ENCODE measurements around the gene MAVS.
"Not testable (repeated sequence)": the region's sequence is repeated elsewhere in the genome, so short reads cannot be mapped to it uniquely, and the experiment has no call there.

Gene MAVS

DNA sequence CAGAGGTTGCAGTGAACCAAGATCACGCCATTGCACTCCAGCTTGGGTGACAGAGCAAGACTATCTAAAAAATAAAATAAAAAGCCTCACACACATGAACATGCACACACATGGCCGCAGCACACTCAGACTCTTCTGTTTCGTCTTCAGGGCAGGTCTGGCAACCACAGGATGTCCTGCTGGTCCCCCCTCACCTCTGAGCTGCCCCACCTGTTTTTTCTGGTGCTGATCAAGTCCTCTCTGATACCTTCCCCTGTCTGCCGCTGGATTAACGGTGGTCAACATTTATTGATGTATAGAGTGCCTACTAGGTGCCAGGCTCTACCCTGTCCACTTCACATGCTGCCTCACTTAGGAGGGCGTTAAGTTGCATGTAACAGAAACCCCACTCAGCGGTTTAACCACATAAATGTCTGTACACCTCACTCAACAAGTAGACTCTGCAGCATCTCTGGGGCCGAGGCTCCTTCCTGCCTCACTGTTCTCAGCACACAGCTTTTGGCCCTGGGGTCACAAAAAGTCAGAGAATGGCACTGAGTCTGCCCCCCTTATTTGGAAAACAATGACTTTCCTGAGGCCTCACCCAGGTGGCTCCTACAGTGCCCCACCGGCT is 30.8 kb upstream of the MAVS start:
- DNase-seq (ENCODE audit: low read depth in 2 of 2): no peak

DNA sequence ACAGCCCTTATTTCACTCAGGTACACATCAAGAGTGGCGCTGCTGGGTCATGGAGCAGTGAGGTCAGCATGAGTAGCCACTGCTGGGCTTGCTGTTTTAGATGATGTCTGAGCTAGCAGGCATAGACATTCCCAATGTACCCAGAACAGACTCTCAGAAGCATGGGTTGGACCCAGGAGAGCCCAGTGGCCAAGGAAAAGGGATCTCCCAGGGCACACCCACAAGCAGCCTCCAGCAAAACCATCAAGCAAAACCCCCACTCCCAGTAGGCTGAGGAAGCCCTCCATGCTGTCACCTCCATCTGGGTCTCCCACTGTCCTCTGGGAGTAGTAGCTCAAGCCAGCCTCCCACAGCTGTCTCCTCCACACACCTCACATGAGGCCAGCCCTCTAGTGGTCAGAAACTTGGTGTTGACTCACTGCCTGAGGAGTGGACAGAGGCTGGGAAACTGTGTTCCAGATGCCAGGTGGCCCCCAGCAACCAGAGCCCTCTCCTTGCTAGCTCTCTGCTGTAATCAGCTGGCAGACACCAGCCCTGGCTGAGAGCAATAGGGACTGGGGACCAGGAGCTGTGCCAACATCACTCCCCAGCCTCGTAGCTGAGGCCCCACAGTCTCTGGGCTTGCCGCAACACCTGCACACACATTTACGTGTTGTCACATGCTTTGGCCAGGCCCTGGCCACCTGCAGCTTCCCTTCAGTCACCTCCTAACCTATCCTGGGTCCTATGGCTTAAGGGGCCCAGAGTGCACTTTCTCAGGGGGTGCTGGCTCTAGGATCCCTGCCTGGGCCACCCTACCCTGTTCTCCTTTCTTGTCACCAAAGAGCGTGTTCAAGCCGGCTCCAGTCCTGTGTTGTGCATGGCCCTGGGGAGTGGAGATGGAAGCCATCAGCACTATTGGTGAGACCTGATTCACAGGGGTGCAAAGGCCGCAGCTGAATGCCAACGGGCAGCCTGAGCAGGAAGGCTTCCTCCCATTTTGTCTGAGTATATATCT is 28.2 kb upstream of the MAVS start:
- DNase-seq (ENCODE audit: low read depth in 2 of 2): no peak

DNA sequence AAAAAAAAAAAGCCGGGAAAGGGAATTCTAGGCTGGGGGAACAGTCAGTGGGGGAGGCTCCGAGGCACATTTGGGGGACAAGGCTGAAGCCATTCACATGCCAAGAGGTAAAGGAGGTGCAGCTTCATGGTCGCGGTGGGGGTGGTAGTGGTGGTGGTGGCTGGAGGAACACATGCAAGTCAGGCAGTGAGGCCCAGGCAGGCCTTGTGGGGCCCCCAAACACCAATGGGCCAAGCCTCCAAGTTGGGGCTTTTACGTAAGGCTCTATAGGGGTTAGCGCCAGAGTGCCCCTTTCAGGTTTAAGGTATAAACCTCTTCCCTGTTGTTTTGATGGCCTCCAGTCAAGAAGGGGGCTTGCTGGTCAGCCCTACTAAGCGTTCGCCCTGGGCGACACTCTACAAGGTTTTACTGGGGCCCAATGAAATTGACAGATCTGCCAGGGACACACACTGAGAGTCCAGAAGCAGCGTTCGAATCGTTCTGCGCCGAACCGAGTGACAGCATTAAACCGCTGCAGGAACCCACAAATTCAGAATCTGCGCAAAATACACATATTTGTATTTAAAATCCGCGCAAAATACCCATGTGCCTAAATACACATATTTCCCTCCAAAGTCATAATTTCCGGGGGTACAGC is 27.1 kb upstream of the MAVS start:
- no peak for DNase-seq (ENCODE audit: low read depth in 2 of 2)

DNA sequence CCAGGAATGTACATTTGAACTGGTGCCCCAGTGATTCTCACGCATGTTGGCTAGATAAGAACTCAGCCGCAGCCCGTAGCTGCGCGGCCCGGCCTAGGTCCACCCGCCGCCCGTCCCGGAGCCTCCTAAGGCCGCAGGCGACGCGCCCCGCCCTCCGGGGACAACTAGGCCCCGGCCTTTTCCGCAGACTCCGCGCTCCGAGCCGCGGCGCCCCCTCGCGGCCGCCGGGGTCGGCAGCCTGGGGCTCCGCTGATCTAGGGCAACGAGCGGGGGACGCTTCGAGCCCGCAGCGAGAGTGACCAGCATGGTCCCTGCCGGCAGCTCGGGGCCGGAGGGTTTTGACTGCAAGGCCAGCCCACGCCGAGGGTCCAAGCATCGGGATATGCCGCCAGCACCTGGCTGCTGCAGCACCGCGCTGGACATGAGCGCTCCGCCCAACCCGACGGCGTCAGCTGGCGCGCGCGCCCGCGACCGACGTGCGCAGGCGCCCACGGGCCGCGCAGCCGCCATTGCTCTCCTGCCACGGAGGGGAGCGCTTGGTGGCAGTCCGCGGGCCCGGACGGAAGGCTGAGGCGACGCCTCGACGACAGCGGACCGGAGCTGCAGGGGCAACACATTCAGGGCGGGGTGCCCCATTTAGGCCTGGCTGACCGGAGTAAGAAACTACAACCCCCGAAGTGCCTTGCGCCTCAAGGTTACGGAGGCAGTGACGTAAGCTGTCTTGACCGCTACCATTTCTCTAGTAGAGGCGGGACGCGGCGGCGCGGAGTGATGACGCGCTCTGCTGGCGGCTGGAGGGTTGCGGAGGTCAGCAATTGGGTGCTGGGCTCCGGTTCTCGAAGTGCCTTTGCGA is 26.4 kb upstream of the MAVS start, which contains the start of gene AP5S1:
TSS of gene AP5S1 (plus strand) at position 500 of the 853 bp plus-strand sequence. CDS start 1,571 bp downstream, outside the sequence.
- peak; percentile 83 to 88 for DNase-seq (ENCODE audit: low read depth in 2 of 2)

DNA sequence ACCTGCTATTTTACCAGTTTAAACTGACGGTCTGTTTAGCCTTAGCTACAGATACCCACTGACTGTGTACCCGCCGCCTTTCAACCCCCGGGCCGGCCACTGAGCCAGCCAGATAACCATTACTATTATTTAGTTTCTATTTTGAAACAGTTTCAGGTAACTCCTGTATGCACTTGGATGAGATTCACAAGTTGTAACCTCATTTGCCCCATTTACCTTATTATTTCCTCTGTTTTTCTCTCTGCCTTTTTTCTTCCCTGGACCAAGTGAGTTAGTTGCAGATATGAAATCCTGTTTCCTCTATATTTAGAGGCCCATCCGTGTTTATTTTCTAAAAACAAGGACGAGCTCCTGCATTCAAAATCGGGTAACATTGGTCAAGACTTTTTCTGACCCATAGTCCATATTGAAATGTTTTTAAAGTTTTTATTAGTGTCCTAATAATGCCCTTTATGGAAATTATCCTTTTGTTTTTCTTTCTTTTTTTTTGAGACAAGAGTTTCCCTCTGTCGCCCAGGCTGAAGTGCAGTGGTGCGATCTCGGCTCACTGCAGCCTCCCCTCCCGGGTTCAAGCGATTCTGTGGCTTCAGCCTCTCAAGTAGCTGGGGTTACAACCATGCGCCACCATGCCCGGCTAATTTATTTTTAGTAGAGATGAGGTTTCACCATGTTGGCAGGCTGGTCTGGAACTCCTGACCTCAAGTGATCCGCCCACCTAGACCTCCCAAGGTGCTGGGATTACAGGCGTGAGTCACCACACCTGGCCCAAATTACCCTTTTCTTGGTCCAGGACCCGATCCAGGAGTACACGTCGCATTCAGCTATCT is 25.5 kb upstream of the MAVS start:
- no peak for DNase-seq (ENCODE audit: low read depth in 2 of 2)

DNA sequence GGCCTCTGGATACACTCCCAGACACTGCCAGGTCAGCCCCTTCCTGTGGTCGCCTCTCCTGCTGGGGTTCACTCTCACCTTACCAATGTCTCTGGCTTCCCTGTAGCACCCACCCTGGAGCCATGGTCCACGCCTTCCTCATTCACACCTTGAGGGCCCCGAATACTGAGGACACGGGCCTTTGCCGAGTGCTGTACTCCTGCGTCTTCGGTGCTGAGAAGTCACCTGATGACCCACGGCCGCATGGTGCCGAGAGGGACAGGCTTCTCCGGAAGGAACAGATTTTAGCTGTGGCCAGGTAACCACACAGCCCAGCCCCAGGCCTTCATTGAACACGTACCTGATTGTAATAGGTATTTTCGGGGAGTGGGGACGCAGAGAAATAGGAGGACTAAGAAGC is 24.6 kb upstream of the MAVS start:
- no peak for DNase-seq (ENCODE audit: low read depth in 2 of 2)

DNA sequence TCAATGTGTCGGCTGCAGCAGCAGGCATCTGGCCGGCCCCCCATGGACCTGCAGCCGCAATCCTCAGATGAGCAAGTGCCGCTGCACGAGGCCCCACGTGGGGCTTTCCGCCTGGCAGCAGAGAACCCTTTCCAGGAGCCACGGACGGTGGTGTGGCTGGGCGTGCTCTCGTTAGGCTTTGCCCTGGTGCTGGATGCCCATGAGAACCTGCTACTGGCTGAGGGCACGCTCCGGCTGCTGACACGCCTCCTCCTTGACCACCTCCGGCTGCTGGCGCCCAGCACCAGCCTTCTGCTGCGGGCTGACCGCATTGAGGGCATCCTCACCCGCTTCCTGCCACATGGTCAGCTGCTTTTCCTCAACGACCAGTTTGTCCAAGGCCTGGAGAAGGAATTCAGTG is 22.8 kb upstream of the MAVS start:
- DNase-seq (ENCODE audit: low read depth in 2 of 2): no peak

DNA sequence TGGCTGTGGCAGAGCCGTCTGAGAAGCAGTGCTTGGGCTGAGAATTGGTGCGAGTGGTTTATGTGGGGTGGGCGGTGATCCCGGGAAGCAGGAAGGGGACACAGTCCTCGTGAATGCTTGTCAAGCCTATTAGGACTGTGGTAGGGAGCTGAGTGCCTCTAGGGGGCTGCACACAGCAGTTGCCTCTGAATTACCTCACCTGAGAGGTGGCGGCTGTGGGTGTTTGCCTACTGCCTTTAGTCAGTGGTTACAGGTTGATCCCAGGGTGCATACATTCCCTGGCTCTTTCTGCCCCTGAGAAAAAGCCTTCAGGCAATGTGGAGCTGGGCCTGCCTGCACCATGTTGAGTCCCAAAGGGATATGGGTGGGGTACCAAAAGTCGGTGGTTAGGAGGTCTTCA is 21.1 kb upstream of the MAVS start:
- no peak for DNase-seq (ENCODE audit: low read depth in 2 of 2)

DNA sequence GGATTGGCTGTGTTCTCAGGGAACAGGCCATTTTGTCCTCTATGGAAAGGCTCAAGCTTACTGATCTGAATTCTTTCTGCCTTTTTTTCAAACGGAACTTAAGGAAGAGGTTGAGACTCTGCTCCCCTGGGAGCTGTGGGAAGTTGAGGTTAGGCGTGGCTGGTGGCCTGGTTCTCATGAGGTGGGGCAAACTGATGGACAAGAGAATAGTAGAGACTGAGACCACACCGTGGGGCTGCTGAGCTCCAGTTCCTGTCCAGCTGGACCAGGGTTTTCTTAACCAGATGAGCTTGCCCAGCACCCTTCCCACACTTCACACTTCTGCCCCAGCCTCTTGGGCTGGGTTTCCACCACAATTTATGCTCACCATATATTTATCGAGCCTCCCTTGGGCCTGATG is 20.2 kb upstream of the MAVS start:
- no peak for DNase-seq (ENCODE audit: low read depth in 2 of 2)

DNA sequence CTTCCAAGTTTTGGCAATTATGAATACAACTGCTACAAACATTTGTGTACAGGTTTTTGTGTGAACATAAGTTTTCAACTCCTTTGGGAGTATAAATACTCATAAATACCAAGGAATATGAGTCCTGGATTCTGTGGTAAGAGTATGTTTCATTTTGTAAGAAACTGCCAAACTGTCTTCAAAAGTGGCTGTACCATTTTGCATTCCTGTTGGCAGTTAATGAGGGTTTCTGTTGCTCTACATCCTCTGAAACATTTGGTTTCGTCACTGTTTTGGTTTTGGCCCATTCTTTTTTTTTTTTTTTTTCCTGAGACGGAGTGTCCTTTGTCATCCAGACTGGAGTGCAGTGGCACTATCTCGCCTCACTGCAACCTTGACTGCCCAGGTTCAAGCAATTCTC is 17.8 kb upstream of the MAVS start:
- DNase-seq (ENCODE audit: low read depth in 2 of 2): no peak

DNA sequence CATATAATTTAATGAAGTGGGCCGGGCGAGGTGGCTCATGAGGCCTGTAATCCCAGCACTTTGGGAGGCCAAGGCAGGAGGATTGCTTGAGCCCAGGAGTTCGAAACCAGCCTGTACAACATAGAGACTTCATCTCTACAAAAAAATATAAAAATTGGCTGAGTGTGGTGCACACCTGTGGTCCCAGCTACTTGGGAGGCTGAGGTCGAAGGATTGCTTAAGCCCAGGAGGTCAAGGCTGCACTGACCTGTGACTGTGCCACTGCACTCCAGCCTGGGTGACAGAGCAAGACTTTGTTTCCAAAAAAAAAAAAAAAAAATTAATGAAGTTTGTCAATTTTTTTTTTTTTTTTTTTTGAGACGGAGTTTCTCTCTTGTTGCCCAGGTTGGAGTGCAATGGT is 16.7 kb upstream of the MAVS start:
- DNase-seq (ENCODE audit: low read depth in 2 of 2): not testable (repeated sequence)

DNA sequence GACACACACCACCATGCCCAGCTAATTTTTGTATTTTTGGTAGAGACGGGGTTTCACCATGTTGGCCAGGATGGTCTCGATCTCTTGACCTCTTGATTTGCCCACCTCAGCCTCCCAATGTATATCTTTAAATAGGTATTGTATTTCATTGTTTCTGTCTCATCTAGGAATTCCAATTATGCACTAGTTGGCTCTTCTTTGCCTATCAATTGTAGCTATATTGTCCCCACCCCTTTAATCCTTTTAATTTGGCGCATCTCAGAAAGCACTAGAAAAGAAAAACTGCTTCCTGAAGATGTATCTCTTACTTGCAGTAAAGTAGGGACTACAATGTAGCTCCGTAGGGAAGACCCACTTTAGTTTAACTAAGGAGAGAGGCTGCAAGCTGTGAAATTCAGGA is 10.5 kb upstream of the MAVS start:
- no peak for DNase-seq (ENCODE audit: low read depth in 2 of 2)

DNA sequence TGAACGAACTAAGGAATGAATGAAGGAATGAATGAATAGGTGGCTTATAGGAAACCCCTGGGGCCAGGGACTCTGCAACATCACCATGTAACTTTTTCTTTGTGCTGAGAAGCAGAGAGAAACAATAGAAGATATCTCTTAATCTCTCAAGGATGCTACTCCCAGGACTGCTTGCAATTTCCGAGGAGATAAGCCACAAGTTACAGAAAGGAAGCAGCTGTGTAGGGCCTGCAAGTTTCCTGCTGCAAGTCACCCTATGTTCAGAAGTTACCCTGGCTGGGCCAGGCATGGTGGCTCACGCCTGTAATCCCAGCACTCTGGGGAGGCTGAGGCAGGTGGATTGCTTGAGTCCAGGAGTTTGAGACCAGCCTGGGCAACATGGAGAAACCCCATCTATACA is 7.3 kb upstream of the MAVS start:
- no peak for DNase-seq (ENCODE audit: low read depth in 2 of 2)

DNA sequence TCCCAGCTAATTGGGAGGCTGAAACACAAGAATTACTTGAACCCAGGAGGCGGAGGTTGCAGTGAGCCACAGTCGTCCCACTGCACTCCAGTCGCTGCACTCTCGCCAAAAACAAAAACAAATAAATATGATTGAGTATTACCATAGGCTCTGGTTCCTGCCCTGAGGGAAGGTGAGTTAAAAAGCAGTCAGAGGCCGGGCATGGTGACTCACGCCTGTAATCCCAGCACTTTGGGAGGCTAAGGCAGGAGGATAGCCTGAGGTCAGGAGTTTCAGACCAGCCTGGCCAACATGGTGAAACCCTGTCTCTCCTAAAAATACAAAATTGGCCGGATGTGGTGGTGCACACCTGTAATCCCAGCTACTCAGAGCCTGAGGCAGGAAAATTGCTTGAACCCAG is 6.4 kb upstream of the MAVS start:
- not testable (repeated sequence) for DNase-seq (ENCODE audit: low read depth in 2 of 2)

DNA sequence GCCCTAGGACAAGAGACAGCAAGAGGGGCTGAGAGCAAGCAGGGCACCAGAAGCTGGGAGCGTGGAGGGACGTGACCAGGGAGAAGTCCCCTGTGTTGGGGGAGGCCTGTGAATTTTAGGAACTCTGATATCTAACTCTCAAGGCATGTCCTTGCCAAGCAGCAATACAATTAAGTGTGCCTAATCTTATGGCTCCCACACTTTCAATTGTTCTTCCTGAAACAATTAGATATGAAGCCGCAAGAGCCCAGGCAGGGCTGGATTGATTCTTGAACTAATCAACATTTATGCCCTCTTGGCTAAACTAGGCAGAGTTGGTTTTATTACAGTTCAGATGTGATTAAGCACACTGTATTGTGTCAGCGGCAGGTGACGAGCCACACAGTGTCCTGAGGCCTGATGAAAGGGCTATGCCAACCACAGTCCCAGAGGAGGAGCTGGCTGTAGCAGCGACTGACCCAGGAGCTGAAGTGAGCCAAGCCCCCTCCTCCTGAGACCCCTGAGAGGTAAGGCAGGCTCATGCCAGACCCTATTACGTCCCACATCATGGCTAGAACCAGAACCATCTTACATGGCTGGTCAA is 4.2 kb upstream of the MAVS start:
- DNase-seq (ENCODE audit: low read depth in 2 of 2): no peak

DNA sequence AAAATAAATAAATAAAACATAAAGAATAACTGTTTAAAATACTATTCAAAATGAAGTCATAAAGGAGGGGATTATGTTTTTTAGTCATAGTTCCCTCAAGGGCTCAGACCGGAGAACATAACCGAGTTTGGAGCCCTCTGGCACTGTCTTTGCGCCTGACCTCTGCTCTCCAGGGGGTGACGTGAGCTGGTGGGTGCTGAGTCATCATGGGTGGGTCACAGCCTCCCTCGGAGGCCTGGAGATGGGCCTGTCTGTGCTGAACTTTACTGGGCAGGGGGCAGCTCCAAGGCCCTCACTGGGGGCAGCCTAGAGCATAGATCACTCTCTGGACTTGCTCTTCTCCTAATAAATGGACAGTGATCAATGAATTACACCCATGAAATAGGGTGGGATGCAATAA is 3.1 kb upstream of the MAVS start:
- DNase-seq (ENCODE audit: low read depth in 2 of 2): no peak

DNA sequence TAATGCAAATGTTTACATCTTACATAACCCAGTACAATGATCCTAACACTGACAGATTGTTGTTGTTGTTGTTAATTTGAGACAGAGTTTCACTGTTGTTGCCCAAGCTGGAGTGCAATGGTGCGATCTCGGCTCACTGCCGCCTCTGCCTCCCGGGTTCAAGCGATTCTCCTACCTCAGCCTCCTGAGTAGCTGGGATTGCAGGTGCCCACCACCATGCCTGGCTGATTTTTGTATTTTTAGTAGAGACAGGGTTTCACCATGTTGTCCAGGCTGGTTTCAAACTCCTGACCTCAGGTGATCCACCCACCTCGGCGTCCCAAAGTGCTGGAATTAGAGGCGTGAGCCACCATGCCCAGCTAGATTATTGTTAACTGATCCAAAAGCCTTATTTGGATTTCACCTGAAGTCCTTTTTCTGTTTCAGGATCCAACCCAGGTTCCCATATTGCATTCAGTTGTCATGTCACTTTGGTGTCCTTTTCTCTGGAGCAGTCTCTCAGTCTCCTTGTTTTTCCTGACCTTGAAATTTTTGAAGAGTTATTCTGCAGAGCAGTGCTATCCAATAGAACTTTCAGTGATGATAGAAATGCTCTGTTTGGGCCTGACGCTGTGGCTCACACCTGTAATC is 2.5 kb upstream of the MAVS start:
- not testable (repeated sequence) for DNase-seq (ENCODE audit: low read depth in 2 of 2)

DNA sequence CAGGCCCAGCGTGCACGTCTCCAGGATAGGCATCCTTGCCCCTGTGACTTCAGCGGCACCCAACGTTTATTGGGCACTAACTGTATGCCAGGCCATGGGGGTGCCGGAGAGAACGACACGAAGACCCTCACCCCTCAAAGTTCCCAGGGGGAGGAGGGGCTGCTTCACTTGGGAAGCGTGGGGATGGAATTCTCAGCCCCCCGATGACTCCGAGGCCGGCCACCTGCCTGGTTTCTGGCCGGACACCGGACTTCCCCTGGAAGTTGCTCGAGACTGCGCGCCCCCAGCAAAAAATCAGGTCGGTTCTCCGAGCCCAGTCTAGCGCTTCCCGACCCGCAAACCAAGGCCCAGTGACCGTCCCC is 275 bp upstream of the MAVS start:
- no peak for DNase-seq (ENCODE audit: low read depth in 2 of 2)

DNA sequence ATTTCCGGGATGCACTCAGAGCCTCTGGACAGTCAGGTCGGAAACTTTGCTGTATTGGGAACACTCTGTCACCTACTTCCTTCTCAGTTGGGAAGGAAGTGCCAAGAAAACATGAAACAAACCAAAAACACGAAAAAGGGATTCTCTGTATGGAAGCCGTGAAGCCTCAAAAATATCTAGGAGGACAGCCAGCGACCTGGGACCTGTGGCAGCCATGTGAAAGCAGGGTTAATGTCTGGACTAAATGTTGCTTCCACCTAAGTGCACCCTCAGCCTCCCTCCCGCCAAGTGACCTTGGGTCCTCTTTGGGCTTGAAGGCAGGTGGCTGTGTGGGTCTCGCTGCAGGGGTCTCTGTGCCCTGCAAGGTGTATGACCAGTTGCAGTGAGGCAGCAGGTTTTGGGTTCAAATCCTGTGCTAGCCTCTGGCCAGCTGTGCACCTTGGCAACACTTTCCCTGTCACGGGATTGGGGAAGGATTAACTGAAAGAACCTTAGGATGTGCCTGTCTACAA is 851 bp downstream of the MAVS start:
- no peak for DNase-seq (ENCODE audit: low read depth in 2 of 2)

DNA sequence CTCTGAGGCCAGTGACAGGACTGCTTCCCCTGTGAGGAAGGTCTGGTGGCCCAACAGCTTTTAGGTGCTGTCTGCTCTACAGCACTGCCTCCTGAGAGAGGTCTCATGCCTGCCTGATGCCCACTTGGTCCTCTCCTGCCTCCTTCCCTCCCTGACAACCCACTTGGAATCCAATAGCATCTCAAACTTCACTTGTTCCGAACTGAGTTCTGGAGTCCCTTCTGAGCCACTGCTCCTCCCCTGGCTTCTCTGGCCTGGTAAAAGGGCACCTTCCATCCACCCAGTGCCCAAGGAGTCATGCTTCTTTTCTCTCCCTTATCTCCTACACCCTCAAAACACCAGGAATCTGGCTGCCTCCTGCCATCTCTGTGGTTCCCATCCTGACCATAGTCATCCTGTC is 1.9 kb downstream of the MAVS start:
- DNase-seq (ENCODE audit: low read depth in 2 of 2): no peak
